GM12801 (cell line): ENCODE results near the gene KRT75.

ENCODE experiments used
- CTCF ChIP-seq: IDR thresholded peaks from one replicate; pipeline ENCODE4 v1.5.1; 2011; ENCODE audit warnings: control low read depth; ENCODE audit not compliant: insufficient read length; ENCODE audit errors: extremely low read depth

KRT75 gene

GRCh38 chr12:52413782-52414345 lies 20.3 kb downstream of the KRT75 start:
- TF ChIP-seq CTCF: no peak

GRCh38 chr12:52413202-52413601 lies 21.0 kb downstream of the KRT75 start:
- no peak for TF ChIP-seq CTCF

- no peak for TF ChIP-seq CTCF
These were observed 22.4 kb downstream of the KRT75 start for GRCh38 chr12:52411815-52412214.

- TF ChIP-seq CTCF: no peak
These were observed 26.3 kb downstream of the KRT75 start for GRCh38 chr12:52407918-52408317.

GRCh38 chr12:52405922-52406385 lies 28.2 kb downstream of the KRT75 start, which contains the start of gene KRT82:
Gene KRT82, minus strand, starts transcription at chr12:52406335. Its CDS starts 58 bp downstream, at chr12:52406277.
- TF ChIP-seq CTCF: no peak

GRCh38 chr12:52404951-52405350 lies 29.2 kb downstream of the KRT75 start:
- TF ChIP-seq CTCF: no peak

- no peak for TF ChIP-seq CTCF
These were observed 30.6 kb downstream of the KRT75 start for GRCh38 chr12:52403561-52403960.
